HepG2 (cell line): ENCODE data around the gene SH2D3A. TPM values are rescaled to one million over a fixed set of nuclear protein-coding genes. Genes with fewer than 3 reads are reported as not detected.

Experiments
- EP300 ChIP-seq, 3 experiments: sonication (generic) in 1 of 3; formaldehyde crosslinking in 1 of 3; IDR thresholded peaks; 2 replicates each; pipeline versions ENCODE4 v1.5.1 to v1.6.1; 2011 to 2020; ENCODE audit warnings: low read depth in 2 of 3, low read length in 2 of 3, borderline replicate concordance in 1 of 3, improper control_type of control experiment in 1 of 3, mild to moderate bottlenecking in 1 of 3, missing genetic modification reagents in 1 of 3, moderate library complexity in 1 of 3
- HNF1A ChIP-seq, 2 experiments: sonication (generic) in 1 of 2; formaldehyde crosslinking in 1 of 2; IDR thresholded peaks; 2 replicates each; pipeline versions ENCODE4 v1.4.0 to v1.6.1; 2016 to 2020; ENCODE audit warnings: borderline replicate concordance in 1 of 2, low read depth in 1 of 2, mild to moderate bottlenecking in 1 of 2, missing genetic modification reagents in 1 of 2
- KAT7 ChIP-seq: IDR thresholded peaks from 2 replicates; pipeline ENCODE4 v1.6.1; 2018; ENCODE audit warnings: borderline replicate concordance, missing compliant biosample characterization
- MAZ ChIP-seq, 2 experiments: sonication (generic) in 1 of 2; formaldehyde crosslinking in 1 of 2; IDR thresholded peaks; 2 replicates each; pipeline versions ENCODE4 v1.5.0 to v1.6.1; 2012 to 2020; ENCODE audit warnings: low read depth in 2 of 2, mild to moderate bottlenecking in 2 of 2, borderline replicate concordance in 1 of 2, improper control_type of control experiment in 1 of 2, low read length in 1 of 2, missing genetic modification reagents in 1 of 2, moderate library complexity in 1 of 2
- PITX1 ChIP-seq: sonication (generic); formaldehyde crosslinking; IDR thresholded peaks from 2 replicates; pipeline ENCODE4 v1.5.1; 2020; ENCODE audit warnings: mild to moderate bottlenecking, missing genetic modification reagents
- POLR2A ChIP-seq, 2 experiments: IDR thresholded peaks; 2 replicates each; pipeline ENCODE4 v1.6.1; 2011; ENCODE audit warnings: low read depth in 2 of 2, low read length in 2 of 2, mild to moderate bottlenecking in 1 of 2, moderate library complexity in 1 of 2; ENCODE audit not compliant: insufficient read depth in 1 of 2
- POLR2AphosphoS5 ChIP-seq: IDR thresholded peaks from 2 replicates; pipeline ENCODE4 v1.6.1; 2012; ENCODE audit warnings: low read depth, low read length
- POLR2G ChIP-seq: fragments of 200-400 bp; formaldehyde crosslinking; IDR thresholded peaks from 2 replicates; pipeline ENCODE4 v1.6.1; 2018; ENCODE audit warnings: mild to moderate bottlenecking, low read depth, low read length, moderate library complexity
- RBFOX2 ChIP-seq: fragments of 200-400 bp; formaldehyde crosslinking; IDR thresholded peaks from 2 replicates; pipeline ENCODE4 v1.6.1; 2017; ENCODE audit warnings: low read depth, mild to moderate bottlenecking, low read length
- ZFP36 ChIP-seq: fragments of 150-350 bp; IDR thresholded peaks from 2 replicates; pipeline ENCODE4 v1.6.1; 2018; ENCODE audit warnings: borderline replicate concordance, low read length, low read depth; ENCODE audit not compliant: partially characterized antibody
- ZFX ChIP-seq: sonication (generic); formaldehyde crosslinking; IDR thresholded peaks from 2 replicates; pipeline ENCODE4 v1.4.0; 2020; ENCODE audit warnings: mild to moderate bottlenecking, low read depth, missing genetic modification reagents, moderate library complexity
- ZNF549 ChIP-seq: sonication (generic); formaldehyde crosslinking; IDR thresholded peaks from 2 replicates; pipeline ENCODE4 v1.5.0; 2020; ENCODE audit warnings: missing genetic modification reagents
- ZNF75D ChIP-seq: sonication (generic); formaldehyde crosslinking; IDR thresholded peaks from 2 replicates; pipeline ENCODE4 v1.8.1; 2023; ENCODE audit warnings: missing genetic modification reagents, mild to moderate bottlenecking, borderline replicate concordance
- ZNF781 ChIP-seq: sonication (generic); formaldehyde crosslinking; IDR thresholded peaks from 2 replicates; pipeline ENCODE4 v1.5.1; 2020; ENCODE audit warnings: borderline replicate concordance, mild to moderate bottlenecking, missing genetic modification reagents; ENCODE audit errors: not compliant biosample characterization
- polyA plus RNA-seq, 8 experiments: library from polyadenylated mRNA; depleted of rRNA in 3 of 8; stranded (reverse) in 7 of 8; unstranded in 1 of 8; fragments of >200 nt; fragmentation: Illumina TruSeq in 4 of 8; extraction: Trizol in 4 of 8; gene quantifications; 2 replicates each; pipeline versions ENCODE4 v1.2.1 to v1.2.3, GENCODE V29; 2011 to 2016; ENCODE audit warnings: low read depth in 4 of 8, missing spikeins in 1 of 8, mixed read lengths in 1 of 8; ENCODE audit not compliant: insufficient read depth in 1 of 8
- total RNA-seq, 5 experiments: library from RNA; depleted of rRNA; stranded (reverse); fragments of >200 nt; fragmentation: Illumina TruSeq; extraction: Trizol; gene quantifications; 2 replicates each; pipeline ENCODE4 v1.2.3, GENCODE V29; 2016; ENCODE audit warnings: low read depth in 1 of 5
- TF ChIP-seq, protein P1 (sequence below): sonication (generic); formaldehyde crosslinking; IDR thresholded peaks from 2 replicates; pipeline ENCODE4 v1.4.0; 2020; ENCODE audit warnings: mild to moderate bottlenecking, missing genetic modification reagents
- TF ChIP-seq, protein P2 (sequence below): sonication (generic); formaldehyde crosslinking; IDR thresholded peaks from 2 replicates; pipeline ENCODE4 v1.5.0; 2020; ENCODE audit warnings: missing genetic modification reagents
- TF ChIP-seq, protein P3 (sequence below): sonication (generic); formaldehyde crosslinking; conservative IDR thresholded peaks from 2 replicates; pipeline ENCODE4 v1.5.0; 2020; ENCODE audit warnings: missing genetic modification reagents

The SH2D3A gene
- total and polyA plus RNA-seq, 2 of the 13 experiments (the other 11 are each of a cell fraction or from before 2014, with no cell fraction given) = 1.0 to 2.2 TPM

DNA sequence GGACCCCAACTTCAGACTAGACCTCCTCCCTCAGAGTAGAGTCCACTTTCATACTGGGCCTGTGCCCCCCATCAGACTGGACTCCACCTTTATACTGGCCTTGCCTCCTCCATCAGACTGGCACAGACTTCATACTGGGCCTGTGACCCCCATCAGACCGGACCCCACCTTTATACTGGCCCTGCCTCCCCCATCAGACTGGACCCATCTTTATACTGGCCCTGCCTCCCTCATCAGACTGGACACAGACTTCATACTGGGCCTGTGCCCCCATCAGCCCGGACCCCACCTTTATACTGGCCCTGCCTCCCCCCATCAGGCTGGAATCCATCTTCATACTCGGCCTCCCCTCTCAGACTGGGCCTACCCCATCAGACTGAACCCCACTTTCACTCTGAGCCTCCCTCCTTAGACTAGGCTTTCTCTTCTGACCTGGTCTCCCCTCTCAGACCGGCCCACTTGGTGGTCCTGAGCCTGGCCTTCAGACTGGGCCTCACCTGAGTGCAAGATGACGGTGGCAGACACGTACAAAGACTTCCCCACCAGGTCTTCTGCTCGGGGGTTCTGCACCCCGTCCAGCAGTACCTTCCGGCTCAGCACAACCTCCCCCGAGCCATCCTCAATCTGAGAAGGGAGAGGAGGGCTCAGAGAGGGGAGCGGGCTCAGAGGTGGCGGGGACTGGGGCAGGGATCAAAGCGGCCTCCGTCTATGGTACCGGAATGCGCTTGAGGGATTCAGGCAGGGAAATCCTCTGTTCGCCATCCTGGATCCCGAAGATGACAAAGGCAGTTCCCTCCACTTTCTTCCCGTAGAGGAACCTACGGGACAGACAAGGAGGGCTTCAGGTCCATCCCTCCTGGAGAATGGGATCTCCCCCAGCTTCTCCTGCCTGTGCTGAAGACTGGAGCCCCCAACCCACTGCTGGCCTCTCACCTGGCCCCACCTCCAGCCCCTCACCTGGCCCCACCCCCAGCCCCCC lies 54.3 kb downstream of the SH2D3A start (continued):
- peak; percentile 82 for TF ChIP-seq ZFP36
- TF ChIP-seq, protein P1, sequence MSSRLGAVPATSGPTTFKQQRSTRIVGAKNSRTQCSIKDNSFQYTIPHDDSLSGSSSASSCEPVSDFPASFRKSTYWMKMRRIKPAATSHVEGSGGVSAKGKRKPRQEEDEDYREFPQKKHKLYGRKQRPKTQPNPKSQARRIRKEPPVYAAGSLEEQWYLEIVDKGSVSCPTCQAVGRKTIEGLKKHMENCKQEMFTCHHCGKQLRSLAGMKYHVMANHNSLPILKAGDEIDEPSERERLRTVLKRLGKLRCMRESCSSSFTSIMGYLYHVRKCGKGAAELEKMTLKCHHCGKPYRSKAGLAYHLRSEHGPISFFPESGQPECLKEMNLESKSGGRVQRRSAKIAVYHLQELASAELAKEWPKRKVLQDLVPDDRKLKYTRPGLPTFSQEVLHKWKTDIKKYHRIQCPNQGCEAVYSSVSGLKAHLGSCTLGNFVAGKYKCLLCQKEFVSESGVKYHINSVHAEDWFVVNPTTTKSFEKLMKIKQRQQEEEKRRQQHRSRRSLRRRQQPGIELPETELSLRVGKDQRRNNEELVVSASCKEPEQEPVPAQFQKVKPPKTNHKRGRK = no peak
- peak; percentile 61 for TF ChIP-seq POLR2G
- TF ChIP-seq KAT7 (CRISPR knock-in tag) = no peak
- no peak for TF ChIP-seq MAZ (IDR thresholded peaks at IDR 0.05; ENCODE audit: borderline replicate concordance, low read depth, low read length)
- TF ChIP-seq MAZ (CRISPR knock-in tag; IDR thresholded peaks at IDR 0.05; ENCODE audit: low read depth) = no peak
- TF ChIP-seq PITX1 = no peak
- TF ChIP-seq ZNF75D = no peak
- TF ChIP-seq HNF1A (IDR thresholded peaks at IDR 0.05; ENCODE audit: low read depth) = 0 out of 2 replicates have a peak, but pooled peaks have one; percentile 9
- no peak for TF ChIP-seq HNF1A (CRISPR knock-in tag; IDR thresholded peaks at IDR 0.05; ENCODE audit: borderline replicate concordance)
- peak; percentile 43 for TF ChIP-seq POLR2AphosphoS5
- TF ChIP-seq ZNF549 (CRISPR knock-in tag) = no peak
- no peak for TF ChIP-seq ZNF781 (CRISPR knock-in tag)
- TF ChIP-seq ZFX (CRISPR knock-in tag) = peak; percentile 13; the same call in 1 of the 2 replicates
- TF ChIP-seq, protein P2, sequence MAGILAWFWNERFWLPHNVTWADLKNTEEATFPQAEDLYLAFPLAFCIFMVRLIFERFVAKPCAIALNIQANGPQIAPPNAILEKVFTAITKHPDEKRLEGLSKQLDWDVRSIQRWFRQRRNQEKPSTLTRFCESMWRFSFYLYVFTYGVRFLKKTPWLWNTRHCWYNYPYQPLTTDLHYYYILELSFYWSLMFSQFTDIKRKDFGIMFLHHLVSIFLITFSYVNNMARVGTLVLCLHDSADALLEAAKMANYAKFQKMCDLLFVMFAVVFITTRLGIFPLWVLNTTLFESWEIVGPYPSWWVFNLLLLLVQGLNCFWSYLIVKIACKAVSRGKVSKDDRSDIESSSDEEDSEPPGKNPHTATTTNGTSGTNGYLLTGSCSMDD (CRISPR knock-in tag) = no peak
- TF ChIP-seq, protein P3, sequence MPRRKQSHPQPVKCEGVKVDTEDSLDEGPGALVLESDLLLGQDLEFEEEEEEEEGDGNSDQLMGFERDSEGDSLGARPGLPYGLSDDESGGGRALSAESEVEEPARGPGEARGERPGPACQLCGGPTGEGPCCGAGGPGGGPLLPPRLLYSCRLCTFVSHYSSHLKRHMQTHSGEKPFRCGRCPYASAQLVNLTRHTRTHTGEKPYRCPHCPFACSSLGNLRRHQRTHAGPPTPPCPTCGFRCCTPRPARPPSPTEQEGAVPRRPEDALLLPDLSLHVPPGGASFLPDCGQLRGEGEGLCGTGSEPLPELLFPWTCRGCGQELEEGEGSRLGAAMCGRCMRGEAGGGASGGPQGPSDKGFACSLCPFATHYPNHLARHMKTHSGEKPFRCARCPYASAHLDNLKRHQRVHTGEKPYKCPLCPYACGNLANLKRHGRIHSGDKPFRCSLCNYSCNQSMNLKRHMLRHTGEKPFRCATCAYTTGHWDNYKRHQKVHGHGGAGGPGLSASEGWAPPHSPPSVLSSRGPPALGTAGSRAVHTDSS (CRISPR knock-in tag) = no peak
- peak; percentile 53; the same call in 1 of the 2 replicates for TF ChIP-seq RBFOX2
- peak in 1 of 2 experiments; percentile 36; a peak in 2 of 4 replicates for TF ChIP-seq POLR2A (IDR thresholded peaks at IDR 0.05; ENCODE audit: insufficient read depth in 1 of 2, low read depth in 2 of 2, low read length in 2 of 2)
- TF ChIP-seq EP300 (IDR thresholded peaks at IDR 0.05; ENCODE audit: low read depth in 2 of 2, low read length in 2 of 2) = peak in 1 of 2 experiments; percentile 11; a peak in 1 of 4 replicates
- no peak for TF ChIP-seq EP300 (CRISPR knock-in tag; IDR thresholded peaks at IDR 0.05; ENCODE audit: borderline replicate concordance)
